ENCODE results near the gene RAPGEF2.

DNA sequence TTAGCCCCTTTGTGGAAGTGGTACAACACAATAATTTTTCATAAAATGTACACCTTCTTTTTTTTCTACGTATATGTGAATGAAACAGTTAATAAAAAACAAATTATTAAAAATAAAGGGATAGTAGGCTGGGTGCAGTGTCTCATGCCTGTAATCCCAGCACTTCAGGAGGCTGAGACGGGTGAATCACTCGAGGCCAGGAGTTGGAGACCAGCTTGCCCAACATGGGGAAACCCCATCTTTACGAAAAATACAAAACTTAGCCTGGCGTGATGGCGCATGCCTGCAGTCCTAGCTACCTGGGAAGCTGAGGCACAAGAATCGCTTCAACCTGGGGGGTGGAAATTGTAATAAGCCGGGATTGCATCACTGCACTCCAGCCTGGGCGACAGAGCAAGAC is 244.9 kb downstream of the RAPGEF2 start:
- TF ChIP-seq, protein P1, sequence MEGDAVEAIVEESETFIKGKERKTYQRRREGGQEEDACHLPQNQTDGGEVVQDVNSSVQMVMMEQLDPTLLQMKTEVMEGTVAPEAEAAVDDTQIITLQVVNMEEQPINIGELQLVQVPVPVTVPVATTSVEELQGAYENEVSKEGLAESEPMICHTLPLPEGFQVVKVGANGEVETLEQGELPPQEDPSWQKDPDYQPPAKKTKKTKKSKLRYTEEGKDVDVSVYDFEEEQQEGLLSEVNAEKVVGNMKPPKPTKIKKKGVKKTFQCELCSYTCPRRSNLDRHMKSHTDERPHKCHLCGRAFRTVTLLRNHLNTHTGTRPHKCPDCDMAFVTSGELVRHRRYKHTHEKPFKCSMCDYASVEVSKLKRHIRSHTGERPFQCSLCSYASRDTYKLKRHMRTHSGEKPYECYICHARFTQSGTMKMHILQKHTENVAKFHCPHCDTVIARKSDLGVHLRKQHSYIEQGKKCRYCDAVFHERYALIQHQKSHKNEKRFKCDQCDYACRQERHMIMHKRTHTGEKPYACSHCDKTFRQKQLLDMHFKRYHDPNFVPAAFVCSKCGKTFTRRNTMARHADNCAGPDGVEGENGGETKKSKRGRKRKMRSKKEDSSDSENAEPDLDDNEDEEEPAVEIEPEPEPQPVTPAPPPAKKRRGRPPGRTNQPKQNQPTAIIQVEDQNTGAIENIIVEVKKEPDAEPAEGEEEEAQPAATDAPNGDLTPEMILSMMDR (IDR thresholded peaks at IDR 0.05), result no peak
- TF ChIP-seq POLR2A (IDR thresholded peaks at IDR 0.05), result no peak

Measured in stomach (tissue), 4 donors.